Measurements from ENCODE around the gene LMO3.

LMO3 gene

DNA sequence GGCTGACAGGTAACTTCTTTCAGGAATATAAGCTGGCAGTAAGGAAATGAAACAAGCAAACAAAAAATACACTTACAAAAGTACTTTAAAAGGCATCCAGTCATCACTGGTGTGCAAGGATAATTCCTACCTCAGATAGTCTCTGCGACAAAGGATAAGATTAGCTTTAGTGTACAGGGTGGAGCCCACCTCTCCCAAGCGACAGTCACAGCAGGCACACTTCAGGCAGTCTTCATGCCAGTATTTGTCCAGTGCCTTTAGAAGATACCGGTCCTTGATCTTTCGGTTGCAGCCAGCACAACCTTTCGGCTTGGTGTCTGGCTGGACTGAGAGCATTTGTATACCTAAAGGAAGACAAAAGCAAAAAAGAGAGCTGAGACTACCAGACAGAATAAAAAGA lies 5.4 kb downstream of the LMO3 start:
- DNase-seq (ENCODE audit: low read depth in 2 of 2) = no peak

DNA sequence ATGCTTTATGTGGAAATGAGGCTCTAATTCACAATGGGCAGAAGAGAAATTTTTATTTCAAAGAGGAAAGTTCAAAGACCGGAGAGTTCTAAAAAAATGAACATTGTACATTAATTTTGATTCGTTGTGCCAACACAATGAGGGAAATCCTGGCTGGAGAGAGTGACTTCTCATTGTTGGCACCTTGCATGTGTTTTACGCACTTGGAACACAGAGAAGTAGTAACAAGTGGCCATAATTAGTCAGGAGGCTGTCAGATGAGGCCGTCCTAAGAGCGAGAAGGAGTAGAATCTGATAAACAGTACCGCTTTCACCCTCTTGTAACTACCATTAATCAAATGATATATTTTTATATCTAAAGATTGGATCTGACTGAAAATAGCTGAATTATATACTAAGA lies 6.9 kb downstream of the LMO3 start:
- DNase-seq (ENCODE audit: low read depth in 2 of 2) = no peak

DNA sequence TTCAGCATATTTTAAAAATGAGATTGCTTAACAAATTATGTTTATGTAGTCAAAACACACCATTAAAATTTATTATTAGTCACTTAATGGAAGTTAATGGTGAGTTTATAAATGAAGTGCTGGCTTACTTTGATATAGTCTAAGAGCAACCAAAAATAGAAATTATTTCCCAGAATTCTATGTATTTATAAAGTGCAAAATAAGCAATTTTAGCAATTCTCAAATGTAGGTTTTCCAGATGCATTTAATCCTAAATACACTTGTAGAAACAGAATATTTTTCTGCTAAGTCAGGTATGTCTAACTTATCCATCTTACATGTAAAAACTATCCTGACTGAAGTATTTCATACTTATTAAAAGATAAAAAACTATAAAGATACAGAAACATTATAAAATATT lies 11.2 kb downstream of the LMO3 start:
- DNase-seq (ENCODE audit: low read depth in 2 of 2) = no peak

DNA sequence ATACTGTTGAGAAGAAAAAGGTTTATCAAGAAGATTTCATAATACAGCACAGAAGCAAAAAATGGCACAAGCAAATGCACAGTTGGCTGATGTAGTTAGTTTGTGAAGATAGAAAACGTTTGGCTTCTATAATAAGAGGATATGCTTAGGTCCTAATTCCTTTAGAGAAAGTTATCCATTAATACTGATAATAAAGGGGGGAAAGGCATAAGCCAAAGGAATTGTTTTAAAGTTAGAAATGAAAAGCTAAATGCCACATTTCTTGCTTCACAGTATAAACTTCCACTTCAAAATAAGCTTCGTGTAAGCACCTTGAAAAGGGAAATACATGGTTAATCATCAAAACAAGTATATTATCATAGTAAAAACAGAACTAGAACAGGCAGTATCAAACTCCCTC lies 12.4 kb downstream of the LMO3 start:
- DNase-seq (ENCODE audit: low read depth in 2 of 2) = no peak

DNA sequence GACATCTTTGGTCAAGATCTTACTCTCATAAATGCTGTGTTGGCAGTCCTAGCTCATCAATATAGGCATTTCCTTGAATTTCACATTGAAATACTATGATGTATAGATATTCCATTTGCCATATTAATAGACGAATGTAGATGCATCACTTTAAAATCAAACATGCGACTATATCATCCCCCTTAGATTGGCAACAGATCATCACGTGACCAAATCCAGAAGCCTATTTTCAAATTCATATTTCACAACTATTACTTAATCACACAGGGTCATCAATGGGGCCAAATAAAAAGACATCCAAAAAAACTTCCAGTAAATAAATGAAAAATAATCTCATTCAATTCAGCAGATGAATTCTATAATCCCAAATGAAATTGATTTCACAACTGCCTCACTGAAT lies 15.3 kb downstream of the LMO3 start:
- no peak for DNase-seq (ENCODE audit: low read depth in 2 of 2)

DNA sequence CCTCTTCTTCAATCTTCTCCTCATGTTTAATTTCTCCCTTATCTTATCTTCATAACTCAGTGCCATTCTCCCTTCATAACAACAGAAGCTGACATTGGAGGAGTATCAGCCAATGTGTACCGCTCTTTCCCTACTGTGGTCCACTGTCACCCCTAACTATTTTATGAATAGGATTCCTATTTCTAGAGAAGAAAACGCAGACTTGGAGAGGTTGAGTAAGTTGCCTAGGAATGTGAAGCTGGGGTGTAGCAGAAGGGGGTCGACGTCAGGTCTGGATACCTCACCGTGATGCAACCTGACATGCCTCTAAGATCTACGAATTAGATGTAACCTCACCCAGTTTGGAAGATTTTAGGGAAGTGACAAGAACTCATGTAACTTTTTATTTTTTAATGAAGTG lies 17.1 kb downstream of the LMO3 start:
- no peak for DNase-seq (ENCODE audit: low read depth in 2 of 2)

DNA sequence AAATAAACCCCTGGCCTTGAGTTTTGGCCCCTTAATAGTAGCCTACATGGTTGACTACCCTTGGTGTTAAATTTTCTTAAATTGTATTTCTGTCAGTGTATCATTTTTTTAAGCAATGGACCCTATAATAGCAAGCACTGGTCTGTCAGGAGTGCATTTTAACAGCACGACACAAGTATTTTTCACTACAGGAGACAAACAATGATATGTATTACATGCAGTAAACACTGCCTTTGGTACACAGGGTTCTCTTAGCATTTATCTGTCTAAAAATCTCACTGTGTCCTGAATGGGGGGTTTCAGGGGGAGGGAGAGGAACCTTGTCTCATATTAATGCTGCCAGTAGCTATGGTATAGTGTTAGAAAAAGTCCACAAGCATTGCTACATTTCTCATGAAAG lies 18.4 kb downstream of the LMO3 start:
- no peak for DNase-seq (ENCODE audit: low read depth in 2 of 2)

DNA sequence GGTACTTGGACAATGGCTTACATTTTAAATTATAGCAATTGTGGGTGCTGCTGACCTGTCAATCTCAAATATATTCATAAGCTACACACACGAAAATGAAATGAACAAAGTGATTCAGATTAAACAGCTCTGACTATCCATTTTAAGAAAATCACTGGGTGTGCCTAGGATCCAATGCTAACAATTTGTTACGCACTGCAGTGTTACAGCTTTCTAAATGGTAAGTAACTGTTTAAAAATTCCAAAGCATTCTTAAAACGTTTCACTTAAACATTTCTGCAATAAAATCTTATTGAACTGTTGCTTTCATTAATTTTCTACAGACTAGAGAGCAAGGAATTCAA lies 18.9 kb downstream of the LMO3 start:
- no peak for DNase-seq (ENCODE audit: low read depth in 2 of 2)

DNA sequence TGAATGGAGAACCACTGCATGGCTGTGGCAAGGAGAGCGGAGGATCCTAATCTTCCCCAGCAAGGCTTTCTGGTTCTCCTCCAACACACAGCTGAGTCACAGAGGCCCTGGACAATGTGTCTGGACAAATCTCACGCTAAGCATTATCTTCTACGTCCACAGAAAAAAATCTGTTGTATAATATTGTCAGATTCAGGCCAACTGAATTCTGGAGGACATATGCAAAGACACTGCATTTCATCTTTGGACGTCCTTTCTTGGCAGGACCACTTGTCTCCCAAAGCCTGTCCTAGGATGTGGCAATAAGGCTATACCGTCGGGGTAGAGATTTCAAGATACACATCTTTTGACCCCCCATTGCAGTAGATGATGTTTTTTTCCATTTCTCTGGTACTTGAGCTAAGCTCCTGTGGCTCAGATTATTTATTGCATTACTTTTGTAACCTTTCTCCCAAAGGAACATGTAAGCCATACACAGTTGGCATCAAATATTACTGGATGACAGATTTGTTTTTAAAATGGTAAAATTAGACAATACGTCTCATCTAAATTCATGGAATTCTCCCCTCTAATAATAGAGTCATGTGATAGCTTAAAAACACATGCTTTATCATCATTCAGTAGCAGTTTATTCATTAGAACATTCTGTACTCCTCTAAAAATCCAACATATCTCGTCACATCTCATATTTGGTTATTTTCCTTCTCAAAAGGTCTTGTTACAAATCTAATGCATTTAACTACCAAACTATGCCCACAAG lies 19.4 kb downstream of the LMO3 start:
- no peak for DNase-seq (ENCODE audit: low read depth in 2 of 2)

DNA sequence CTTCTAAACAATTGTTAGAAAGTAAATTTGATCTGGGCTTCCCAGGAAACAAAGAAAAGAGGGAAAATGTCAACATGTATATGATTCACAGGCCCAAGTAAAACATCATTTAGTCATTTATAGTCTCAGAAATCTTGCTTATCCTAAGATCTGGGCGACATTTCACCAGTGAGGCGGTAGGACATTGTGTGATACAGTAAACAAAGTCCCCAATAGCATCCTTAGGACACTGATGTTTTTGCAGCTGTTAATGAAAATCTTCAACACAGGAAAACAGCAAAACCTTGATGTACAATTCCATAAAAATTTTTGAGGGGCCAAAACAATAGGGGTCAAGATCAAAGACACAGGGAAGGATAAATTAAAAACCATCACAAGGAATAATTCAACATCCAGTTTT lies 20.2 kb downstream of the LMO3 start:
- no peak for DNase-seq (ENCODE audit: low read depth in 2 of 2)

DNA sequence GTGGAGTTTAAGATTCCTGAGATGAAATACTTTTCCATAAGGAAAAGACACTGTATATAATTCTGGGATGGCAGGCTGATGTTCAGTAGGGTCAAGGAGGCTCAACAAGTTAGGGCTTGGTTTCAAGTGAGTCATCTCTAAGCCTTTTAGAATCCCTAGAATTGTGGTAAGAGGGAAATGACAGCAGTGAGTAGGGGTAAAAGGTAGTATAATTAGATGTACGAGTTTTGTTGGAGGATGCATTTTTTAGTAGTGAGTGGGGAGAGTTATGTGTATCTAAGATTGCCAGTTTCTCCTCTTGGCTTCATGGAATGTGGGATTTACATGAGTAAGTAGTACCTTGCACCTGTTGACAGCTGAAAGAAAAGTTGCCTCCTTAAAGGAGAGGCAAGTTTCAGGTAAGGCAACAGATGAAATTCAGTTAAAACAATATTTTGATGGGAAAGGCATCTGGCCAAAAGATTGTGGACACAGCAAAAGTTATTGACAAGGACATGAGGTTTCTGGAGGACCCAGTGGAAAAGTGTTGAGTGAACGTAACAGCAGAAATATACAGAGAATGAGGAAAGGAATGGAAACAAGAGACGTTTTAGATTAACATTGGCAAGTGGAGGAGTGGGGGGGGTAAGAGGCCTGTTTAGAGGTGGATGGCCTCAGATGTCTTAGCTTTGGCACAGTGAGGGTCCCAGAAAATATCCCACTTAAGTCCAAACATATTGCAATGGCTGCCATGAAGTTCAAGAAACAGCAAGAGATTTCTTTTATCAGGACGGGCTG lies 21.8 kb downstream of the LMO3 start:
- DNase-seq (ENCODE audit: low read depth in 2 of 2) = peak; percentile 12 to 17

DNA sequence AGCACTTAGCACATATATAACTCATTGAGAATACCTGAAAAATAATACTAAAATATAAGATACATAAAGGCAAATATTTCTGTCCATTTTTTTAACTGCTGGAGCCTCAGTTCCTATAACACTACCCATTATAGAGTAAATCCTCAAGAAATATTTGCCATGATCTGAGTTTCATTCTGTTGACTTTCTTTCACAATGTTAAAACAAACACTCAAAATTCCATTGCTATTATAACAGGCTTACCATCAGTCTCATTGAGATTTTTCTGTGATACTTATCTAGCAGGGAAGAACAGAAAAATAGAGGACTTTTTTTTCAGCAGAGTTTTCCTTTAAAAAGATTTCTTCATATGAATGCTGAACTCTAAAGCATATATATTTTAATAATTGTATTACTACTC lies 24.5 kb downstream of the LMO3 start:
- no peak for DNase-seq (ENCODE audit: low read depth in 2 of 2)

DNA sequence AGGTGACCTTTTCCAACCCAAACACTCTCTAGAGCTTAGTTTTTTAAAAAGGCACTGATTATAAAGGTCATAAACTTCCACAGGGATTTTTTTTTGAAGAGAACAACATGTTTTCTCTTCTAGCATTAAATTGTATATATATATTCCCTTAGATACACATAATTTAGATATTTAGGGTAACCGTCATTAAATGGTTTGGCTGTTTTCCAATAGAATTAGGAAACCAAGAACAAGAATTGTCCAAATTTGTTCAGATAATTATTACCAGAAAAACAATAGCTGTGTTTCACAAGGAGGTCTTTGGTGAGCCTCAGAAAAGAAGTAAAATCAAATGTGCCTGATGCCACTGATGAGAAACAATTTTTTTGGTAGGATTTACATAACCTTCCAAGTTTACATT lies 26.9 kb downstream of the LMO3 start:
- no peak for DNase-seq (ENCODE audit: low read depth in 2 of 2)

DNA sequence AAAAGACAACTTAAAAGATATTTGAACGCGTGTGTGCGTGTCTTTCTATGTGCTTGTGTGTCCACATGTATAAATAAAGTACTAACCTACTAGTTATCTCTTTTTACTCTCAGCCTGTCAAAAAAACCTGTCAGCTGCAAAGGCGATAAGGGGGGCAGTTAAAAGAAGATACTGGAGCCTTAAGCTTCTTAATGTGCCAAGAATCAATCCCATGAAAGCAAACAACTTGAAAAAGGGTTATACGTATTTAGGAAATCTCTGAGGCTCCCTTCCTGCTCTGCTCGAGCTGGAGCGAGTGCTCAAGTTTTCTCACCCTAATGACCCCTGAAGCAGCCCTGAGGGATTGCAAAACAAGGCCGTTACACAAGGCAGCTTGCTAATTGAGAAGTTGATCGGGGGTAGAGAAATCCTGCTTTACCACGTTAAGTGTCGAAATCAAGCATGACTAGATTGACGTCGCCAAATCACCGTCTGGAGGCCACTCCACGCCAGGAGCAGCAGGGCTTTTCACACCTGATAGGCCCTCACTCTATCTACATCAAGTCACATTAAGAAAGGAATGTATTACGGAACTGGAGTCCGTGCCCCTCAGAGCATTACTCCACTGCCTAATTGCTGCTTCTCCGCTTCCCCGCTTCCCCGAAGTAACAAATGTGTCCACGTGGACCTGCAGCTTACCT lies 32.4 kb downstream of the LMO3 start:
- no peak for DNase-seq (ENCODE audit: low read depth in 2 of 2)

DNA sequence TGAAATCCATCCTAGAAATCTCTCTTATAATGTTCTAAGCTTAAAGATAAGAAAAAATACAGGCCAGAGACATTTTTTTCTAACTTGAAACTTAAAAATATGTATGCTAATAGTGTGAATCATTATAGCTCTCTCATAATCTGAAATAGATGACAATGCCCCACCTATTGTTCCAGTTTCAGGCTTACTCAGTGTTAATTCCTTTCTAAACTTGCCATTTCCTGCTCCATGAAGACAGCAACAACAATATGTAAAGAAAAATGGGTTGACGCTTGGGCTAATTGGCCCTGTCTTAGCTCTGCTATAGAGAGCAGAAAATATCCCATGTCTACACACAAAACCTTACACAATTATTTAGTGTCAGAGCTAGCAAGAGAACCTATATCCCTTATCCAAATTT lies 37.1 kb downstream of the LMO3 start:
- no peak for DNase-seq (ENCODE audit: low read depth in 2 of 2)

DNA sequence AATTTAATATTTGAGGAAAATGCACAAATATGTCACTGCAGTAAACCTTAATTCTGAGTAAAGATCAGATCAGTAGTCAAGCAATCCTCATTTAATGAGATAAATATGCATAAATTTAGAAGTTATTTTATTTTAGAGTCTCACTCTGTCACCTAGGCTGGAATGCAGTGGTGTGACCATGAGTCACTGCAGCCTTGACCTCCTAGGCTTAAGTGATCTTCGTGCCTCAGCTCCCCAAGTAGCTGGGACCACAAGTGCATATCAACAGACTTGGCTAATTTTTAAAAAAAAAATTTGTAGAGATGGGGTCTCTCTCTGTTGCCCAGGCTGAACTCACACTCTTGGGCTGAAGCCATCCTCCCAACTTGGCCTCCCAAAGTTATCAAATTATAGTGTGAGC lies 41.3 kb downstream of the LMO3 start:
- no peak for DNase-seq (ENCODE audit: low read depth in 2 of 2)

DNA sequence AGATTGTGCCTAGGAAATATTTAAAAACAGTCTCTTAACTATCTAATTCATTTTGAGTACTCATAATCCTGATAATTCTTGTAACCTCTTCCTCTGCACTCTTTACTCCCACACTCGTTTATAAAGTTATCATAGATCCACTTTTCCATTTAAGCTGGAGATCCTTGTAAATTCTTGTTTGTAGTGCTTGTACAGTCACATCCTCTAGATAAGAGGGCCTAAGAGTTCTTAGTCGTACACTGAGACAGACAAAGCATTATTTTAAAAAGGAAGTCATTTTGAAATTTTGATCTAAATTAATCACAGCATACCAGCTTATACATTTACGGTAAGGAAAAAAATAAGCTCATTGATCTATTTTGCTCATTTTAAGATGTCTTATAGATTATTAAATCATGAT lies 42.5 kb downstream of the LMO3 start:
- DNase-seq (ENCODE audit: low read depth in 2 of 2) = no peak

DNA sequence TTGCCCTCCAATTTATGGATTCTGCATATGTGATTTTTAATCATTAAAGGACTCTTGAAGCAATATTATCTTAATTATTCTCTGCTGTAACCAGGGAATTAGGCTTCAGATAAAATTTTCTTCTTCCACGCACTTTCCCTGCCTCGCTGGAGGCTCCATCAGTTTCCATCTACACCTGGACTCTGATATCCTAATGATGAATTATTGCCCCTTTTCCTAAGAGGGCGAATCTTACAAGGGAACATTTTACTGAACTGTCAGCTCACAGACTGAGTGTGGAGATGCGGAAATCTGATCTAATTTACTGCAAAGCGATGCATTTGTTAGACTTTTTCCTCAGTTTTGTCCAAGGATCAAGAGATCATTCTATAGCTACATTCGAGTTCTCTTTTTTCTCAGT lies 43.0 kb downstream of the LMO3 start:
- DNase-seq (ENCODE audit: low read depth in 2 of 2) = no peak

DNA sequence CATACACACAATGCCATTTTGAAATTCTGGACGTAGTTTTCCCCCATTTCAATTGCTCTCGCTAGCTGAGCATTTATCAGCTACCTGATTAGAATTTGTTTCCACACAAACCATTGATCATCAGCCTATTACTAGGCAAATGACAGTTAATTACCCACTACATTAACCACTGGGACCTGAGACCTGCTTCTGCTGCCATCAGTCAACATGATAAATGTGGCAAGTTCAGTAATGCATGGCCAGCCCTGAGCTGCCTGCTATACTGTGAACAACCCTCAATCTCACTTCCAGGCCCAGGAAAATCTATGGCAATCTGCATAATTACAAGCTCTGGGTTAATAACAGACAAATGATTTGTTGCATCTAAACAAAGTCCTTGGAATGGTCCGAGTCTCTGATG lies 43.5 kb downstream of the LMO3 start:
- DNase-seq (ENCODE audit: low read depth in 2 of 2) = no peak

DNA sequence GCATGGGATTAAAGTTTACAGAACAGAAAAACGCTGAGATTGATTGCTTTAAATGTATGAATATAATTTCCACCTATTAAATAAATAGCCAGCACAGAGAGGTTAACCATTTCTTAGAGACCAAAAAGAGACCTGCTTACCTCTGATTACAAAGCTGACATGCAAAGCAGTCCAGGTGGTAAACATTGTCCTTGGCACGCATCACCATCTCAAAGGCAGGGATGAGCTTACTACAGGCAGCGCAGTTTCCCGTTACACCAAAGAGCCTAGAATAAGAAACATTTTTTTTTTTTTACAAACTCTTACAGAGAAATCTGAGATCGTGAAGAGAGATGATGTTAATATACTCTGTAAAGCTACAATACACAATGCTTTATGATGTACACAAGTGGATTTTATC lies 45.7 kb downstream of the LMO3 start:
- DNase-seq (ENCODE audit: low read depth in 2 of 2) = no peak

DNA sequence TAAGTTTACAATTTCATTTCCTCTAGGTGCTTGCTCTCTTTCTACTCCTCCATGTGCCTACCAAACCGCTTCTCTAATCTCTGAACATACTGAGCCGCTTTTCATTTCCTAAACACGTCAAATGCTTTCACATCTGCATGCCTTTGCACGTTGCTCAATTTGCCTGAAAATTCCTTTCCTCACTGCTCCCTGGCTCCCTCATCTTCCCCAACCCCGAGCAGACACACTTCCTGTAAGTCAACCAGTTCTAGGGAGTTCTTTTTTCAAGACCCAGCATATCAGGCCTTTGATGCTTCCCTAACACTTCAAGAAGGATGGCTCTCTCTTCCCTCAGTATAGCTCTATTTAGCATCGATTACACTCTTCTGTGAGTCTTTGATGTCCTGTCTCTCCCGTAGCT lies 50.3 kb downstream of the LMO3 start:
- peak; percentile 16 to 20 for DNase-seq (ENCODE audit: low read depth in 2 of 2)

DNA sequence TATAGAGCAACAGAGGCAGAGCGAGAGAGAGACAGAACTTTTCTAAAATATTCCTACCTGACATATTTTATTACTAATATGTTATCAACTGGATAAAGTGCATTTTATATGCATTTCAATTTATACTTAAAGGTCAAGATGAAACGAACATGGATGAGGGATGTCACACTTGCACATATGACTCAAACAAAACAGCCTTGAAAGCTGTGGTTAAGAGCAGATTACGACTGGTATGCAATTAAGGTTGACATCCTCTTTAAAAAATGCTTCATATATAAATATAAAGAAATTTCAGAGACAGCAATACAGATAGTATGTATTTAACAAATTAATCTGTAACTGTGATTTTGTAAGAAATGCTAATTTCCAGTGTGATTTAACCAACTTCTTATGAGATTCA lies 52.5 kb downstream of the LMO3 start:
- DNase-seq (ENCODE audit: low read depth in 2 of 2) = no peak

DNA sequence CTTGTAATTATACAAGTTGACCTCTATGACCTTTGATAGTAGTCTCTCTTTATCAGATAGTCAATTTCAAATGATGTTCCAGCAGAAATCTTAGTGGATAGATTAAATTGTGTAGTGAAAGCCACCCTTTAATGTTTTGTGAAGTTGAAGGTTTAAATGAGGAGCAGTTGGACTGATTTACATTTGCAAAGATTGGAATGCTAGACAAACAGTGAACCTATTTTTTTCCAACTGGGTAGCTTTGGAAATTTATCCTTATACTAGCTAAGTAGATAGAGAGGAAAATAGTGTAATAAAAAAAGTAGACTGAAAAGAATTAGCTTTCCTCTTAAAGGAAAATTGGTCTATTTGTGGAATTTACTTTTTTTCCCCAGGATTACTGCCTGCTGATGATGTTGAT lies 53.7 kb downstream of the LMO3 start:
- no peak for DNase-seq (ENCODE audit: low read depth in 2 of 2)
